ENCODE measurements around the gene UXT.
A peak's percentile ranks its signal among the peaks of the same experiment; 100 is the strongest.
"Not testable (repeated sequence)": the region's sequence is repeated elsewhere in the genome, so short reads cannot be mapped to it uniquely, and the experiment has no call there.

UXT gene

GRCh38 chrX:47658684-47659420, at the start of gene UXT:
Gene UXT (minus strand): TSS chrX:47659180. CDS start chrX:47658927, 253 bp downstream.
- DNase-seq: peak; percentile 23

- DNase-seq: no peak
Observed at GRCh38 chrX:47707031-47707780, 48.2 kb upstream of the UXT start.

GRCh38 chrX:47706575-47706974, 47.6 kb upstream of the UXT start:
- no peak for DNase-seq

GRCh38 chrX:47704736-47705135, 45.8 kb upstream of the UXT start:
- no peak for DNase-seq

- DNase-seq: no peak
Observed at GRCh38 chrX:47697181-47697580, 38.2 kb upstream of the UXT start.

GRCh38 chrX:47690175-47690574, 31.2 kb upstream of the UXT start:
- no peak for DNase-seq

GRCh38 chrX:47687263-47687662, 28.3 kb upstream of the UXT start:
- DNase-seq: no peak

- DNase-seq: no peak
Observed at GRCh38 chrX:47683829-47684205, 24.8 kb upstream of the UXT start.

- DNase-seq: no peak
Observed at GRCh38 chrX:47683184-47683828, 24.3 kb upstream of the UXT start.

GRCh38 chrX:47675959-47676859, 17.2 kb upstream of the UXT start:
- not testable (repeated sequence) for DNase-seq

- no peak for DNase-seq
Observed at GRCh38 chrX:47674776-47675175, 15.8 kb upstream of the UXT start.

GRCh38 chrX:47665797-47666196, 6.8 kb upstream of the UXT start:
- not testable (repeated sequence) for DNase-seq

- no peak for DNase-seq
Observed at GRCh38 chrX:47664737-47665136, 5.8 kb upstream of the UXT start.

GRCh38 chrX:47662144-47662657, 3.2 kb upstream of the UXT start:
- no peak for DNase-seq

- no peak for DNase-seq
Observed at GRCh38 chrX:47661539-47661938, 2.6 kb upstream of the UXT start.

GRCh38 chrX:47659421-47659726, 394 bp upstream of the UXT start:
- DNase-seq: no peak

GRCh38 chrX:47658301-47658683, 688 bp downstream of the UXT start:
- DNase-seq: no peak

- no peak for DNase-seq
Observed at GRCh38 chrX:47651043-47651905, 7.7 kb downstream of the UXT start.

GRCh38 chrX:47650164-47651042, 8.6 kb downstream of the UXT start, which contains the start of gene ELK1:
Gene ELK1 (minus strand): TSS chrX:47650563. CDS start chrX:47641441, 9,122 bp downstream.
- peak; percentile 9 for DNase-seq

- DNase-seq: no peak
Observed at GRCh38 chrX:47649781-47650163, 9.2 kb downstream of the UXT start.

- no peak for DNase-seq
Observed at GRCh38 chrX:47649271-47649670, 9.7 kb downstream of the UXT start.
